GM12892 (cell line): ENCODE data around the gene TYSND1.

Source experiments
- POLR2A ChIP-seq: IDR thresholded peaks from 2 replicates; pipeline ENCODE4 v1.6.1; 2011; ENCODE audit warnings: low read depth, low read length, control low read depth
- POLR2AphosphoS5 ChIP-seq: IDR thresholded peaks from 2 replicates; pipeline ENCODE4 v1.6.1; 2011; ENCODE audit warnings: low read depth, low read length, control low read depth
- TAF1 ChIP-seq: IDR thresholded peaks from 2 replicates; pipeline ENCODE4 v1.6.1; 2011; ENCODE audit warnings: low read depth, mild to moderate bottlenecking, control low read depth, low read length, borderline replicate concordance

- no peak for TF ChIP-seq TAF1
- TF ChIP-seq POLR2AphosphoS5: no peak
- no peak for TF ChIP-seq POLR2A
Measured at GRCh38 chr10:70163448-70163847, 16.9 kb upstream of the TYSND1 start.
